Sigmoid colon (tissue), 4 donors: ENCODE data around the gene AZIN2.

ENCODE experiments used
- EP300 ChIP-seq, 4 donors: sonication (generic); formaldehyde crosslinking; IDR thresholded peaks; one replicate each; pipeline ENCODE4 v1.6.1; 2017; ENCODE audit warnings: antibody characterized with exemption in 4 of 4
- POLR2A ChIP-seq, 2 donors: fragments of 450-650 bp; IDR thresholded peaks; one replicate each; pipeline ENCODE4 v1.6.1; 2016; ENCODE audit warnings: antibody characterized with exemption in 2 of 2, mild to moderate bottlenecking in 2 of 2, moderate library complexity in 2 of 2
- POLR2AphosphoS5 ChIP-seq, 4 donors: sonication (generic); formaldehyde crosslinking; IDR thresholded peaks; one replicate each; pipeline ENCODE4 v1.6.1; 2017; ENCODE audit warnings: antibody characterized with exemption in 4 of 4
- TF ChIP-seq, protein P1 (sequence below), 4 experiments: fragments of 450-650 bp in 3 of 4; fragments of 200-600 bp in 1 of 4; IDR thresholded peaks; one replicate each; pipeline ENCODE4 v1.5.1; 2016 to 2019; ENCODE audit warnings: antibody characterized with exemption in 4 of 4, mild to moderate bottlenecking in 3 of 4, moderate library complexity in 2 of 4

DNA sequence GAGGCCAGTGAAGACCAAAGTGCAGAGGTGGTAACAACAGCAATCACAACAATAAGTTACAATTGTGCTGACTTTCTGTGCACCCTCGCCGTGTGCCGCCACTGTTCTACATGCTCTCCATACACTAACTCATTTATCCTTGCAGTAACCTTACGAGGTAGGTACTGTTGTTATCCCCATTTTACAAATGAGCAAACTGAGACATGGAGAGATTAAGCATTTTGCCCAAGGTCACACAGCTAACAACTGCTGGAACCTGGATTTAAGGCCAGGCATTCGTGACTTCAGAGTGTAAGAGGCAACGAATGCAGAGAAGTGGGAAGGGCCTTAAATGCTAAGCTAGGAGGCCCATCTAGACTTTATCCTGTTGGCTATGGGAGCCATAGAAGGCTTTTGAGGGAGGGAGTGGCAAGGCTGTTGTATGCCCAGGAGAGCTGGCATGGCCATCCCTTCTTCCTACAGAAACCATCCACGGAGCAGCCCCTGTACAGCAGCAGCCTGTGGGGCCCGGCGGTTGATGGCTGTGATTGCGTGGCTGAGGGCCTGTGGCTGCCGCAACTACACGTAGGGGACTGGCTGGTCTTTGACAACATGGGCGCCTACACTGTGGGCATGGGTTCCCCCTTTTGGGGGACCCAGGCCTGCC, 36.6 kb downstream of the AZIN2 start:
- TF ChIP-seq POLR2A (IDR thresholded peaks at IDR 0.05) = no peak
- TF ChIP-seq POLR2AphosphoS5 (IDR thresholded peaks at IDR 0.05) = no peak
- TF ChIP-seq, protein P1, sequence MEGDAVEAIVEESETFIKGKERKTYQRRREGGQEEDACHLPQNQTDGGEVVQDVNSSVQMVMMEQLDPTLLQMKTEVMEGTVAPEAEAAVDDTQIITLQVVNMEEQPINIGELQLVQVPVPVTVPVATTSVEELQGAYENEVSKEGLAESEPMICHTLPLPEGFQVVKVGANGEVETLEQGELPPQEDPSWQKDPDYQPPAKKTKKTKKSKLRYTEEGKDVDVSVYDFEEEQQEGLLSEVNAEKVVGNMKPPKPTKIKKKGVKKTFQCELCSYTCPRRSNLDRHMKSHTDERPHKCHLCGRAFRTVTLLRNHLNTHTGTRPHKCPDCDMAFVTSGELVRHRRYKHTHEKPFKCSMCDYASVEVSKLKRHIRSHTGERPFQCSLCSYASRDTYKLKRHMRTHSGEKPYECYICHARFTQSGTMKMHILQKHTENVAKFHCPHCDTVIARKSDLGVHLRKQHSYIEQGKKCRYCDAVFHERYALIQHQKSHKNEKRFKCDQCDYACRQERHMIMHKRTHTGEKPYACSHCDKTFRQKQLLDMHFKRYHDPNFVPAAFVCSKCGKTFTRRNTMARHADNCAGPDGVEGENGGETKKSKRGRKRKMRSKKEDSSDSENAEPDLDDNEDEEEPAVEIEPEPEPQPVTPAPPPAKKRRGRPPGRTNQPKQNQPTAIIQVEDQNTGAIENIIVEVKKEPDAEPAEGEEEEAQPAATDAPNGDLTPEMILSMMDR (IDR thresholded peaks at IDR 0.05) = no peak
- TF ChIP-seq EP300 (IDR thresholded peaks at IDR 0.05) = no peak
